A673 (cell line): ENCODE data around the gene CTSC. TPM values are rescaled to one million over a fixed set of nuclear protein-coding genes. Genes with fewer than 3 reads are reported as not detected.

Experiments
- BruUV-seq: library from RNA; stranded (reverse); fragments of 400-500 nt; replicated peaks from 2 replicates; lab custom pipeline; 2021; lab: Mats Ljungman, UMichigan
- CTCF ChIA-PET: fragments of 300-600 bp; sonication (Branson Sonifier 250); formaldehyde crosslinking; loops from one replicate; lab custom pipeline; 2022; ENCODE audit warnings: antibody characterized with exemption; lab: Charles Lee
- POLR2A ChIA-PET: fragments of 300-600 bp; sonication (Branson Sonifier 250); formaldehyde crosslinking; loops from one replicate; lab custom pipeline; 2022; ENCODE audit warnings: antibody characterized with exemption; ENCODE audit not compliant: low non-redundant PET; lab: Charles Lee
- DNase-seq: peaks from one replicate; pipeline ENCODE4 v3.0.0-alpha.2; 2015; ENCODE audit warnings: low spot score
- H3K27ac ChIP-seq: fragments of 200-600 bp; sonication (generic); 2 replicates; pipeline ENCODE4 v1.5.1; 2016; ENCODE audit warnings: mixed run types, low read depth, mild to moderate bottlenecking, mixed read lengths, antibody characterized with exemption, low read length; ENCODE audit not compliant: poor library complexity, severe bottlenecking
- H3K27me3 ChIP-seq: fragments of 200-600 bp; sonication (generic); replicated peaks from 2 replicates; pipeline ENCODE4 v1.6.1; 2017; ENCODE audit warnings: mixed run types, low read depth, mild to moderate bottlenecking, mixed read lengths, antibody characterized with exemption, low read length; ENCODE audit not compliant: insufficient read depth, poor library complexity
- H3K36me3 ChIP-seq: fragments of 200-600 bp; sonication (generic); 2 replicates; pipeline ENCODE4 v1.6.1; 2016; ENCODE audit warnings: mixed run types, mild to moderate bottlenecking, mixed read lengths, antibody characterized with exemption, low read length; ENCODE audit not compliant: insufficient read depth, poor library complexity, severe bottlenecking
- H3K4me1 ChIP-seq: fragments of 200-600 bp; sonication (generic); 2 replicates; pipeline ENCODE4 v1.6.1; 2017; ENCODE audit warnings: mixed run types, mild to moderate bottlenecking, mixed read lengths, antibody characterized with exemption, low read length; ENCODE audit not compliant: insufficient read depth, poor library complexity, severe bottlenecking
- H3K4me3 ChIP-seq: fragments of 200-600 bp; sonication (generic); 2 replicates; pipeline ENCODE4 v1.5.1; 2016; ENCODE audit warnings: low read depth, mixed run types, mild to moderate bottlenecking, mixed read lengths, low read length; ENCODE audit not compliant: poor library complexity, severe bottlenecking
- H3K9me3 ChIP-seq: fragments of 200-600 bp; sonication (generic); 2 replicates; pipeline ENCODE4 v1.6.1; 2016; ENCODE audit warnings: mixed run types, low read depth, mild to moderate bottlenecking, mixed read lengths, antibody characterized with exemption, low read length; ENCODE audit not compliant: poor library complexity, severe bottlenecking
- EZH2 ChIP-seq: fragments of 200-600 bp; sonication (generic); IDR thresholded peaks from 2 replicates; pipeline ENCODE4 v1.6.1; 2017; ENCODE audit warnings: borderline replicate concordance, low read depth, mild to moderate bottlenecking, mixed read lengths, antibody characterized with exemption, low read length; ENCODE audit not compliant: poor library complexity, severe bottlenecking
- intact Hi-C: fragments of 100-400 bp; cut with micrococcal nuclease; formaldehyde crosslinking; loops from one replicate; pipeline ENCODE4 v1.10.0; 2022; ENCODE audit not compliant: unreplicated experiment
- total RNA-seq: library from RNA; stranded (reverse); gene quantifications from 2 replicates; pipeline ENCODE4 v1.2.3, GENCODE V29; 2021
- TF ChIP-seq, protein P1 (sequence below): fragments of 300-800, 200-600 bp; sonication (generic); conservative IDR thresholded peaks from 2 replicates; pipeline ENCODE4 v1.5.1; 2017; ENCODE audit warnings: low read depth, mild to moderate bottlenecking, antibody characterized with exemption, low read length, moderate library complexity, mixed read lengths

Gene CTSC
- total RNA-seq, 1 experiment from 2014 or later = 116 TPM

DNA sequence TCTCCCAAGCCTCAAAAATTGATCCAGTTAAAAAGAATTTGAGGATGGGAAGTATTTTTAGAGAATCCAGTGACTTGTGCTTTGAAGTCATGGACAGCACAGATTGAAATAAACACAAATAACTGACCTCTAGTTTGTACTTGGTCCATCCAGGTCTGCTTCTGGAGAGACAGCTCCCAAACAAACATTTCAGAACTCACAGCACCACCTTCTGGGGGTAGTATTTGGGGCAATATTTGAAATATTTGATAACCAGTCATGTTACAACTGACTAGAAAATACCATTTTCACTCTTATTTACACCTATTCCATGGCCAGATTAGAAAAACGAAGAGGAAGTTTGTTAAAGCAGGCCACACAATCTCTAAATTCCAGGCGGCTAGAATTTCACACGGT is 56.2 kb downstream of the CTSC start:
- H3K27ac ChIP-seq = no peak overlapping the region
- no peaks in the 10 kb centered on the region for H3K9me3 ChIP-seq
- TF ChIP-seq, protein P1, sequence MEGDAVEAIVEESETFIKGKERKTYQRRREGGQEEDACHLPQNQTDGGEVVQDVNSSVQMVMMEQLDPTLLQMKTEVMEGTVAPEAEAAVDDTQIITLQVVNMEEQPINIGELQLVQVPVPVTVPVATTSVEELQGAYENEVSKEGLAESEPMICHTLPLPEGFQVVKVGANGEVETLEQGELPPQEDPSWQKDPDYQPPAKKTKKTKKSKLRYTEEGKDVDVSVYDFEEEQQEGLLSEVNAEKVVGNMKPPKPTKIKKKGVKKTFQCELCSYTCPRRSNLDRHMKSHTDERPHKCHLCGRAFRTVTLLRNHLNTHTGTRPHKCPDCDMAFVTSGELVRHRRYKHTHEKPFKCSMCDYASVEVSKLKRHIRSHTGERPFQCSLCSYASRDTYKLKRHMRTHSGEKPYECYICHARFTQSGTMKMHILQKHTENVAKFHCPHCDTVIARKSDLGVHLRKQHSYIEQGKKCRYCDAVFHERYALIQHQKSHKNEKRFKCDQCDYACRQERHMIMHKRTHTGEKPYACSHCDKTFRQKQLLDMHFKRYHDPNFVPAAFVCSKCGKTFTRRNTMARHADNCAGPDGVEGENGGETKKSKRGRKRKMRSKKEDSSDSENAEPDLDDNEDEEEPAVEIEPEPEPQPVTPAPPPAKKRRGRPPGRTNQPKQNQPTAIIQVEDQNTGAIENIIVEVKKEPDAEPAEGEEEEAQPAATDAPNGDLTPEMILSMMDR = peak; percentile 35; the same call in 1 of the 2 replicates
- no peak for TF ChIP-seq EZH2
- POLR2A ChIA-PET = no interaction called here
- CTCF ChIA-PET = no interaction called here
- H3K4me1 ChIP-seq = no peaks in the 10 kb centered on the region
- H3K4me3 ChIP-seq = no peak overlapping the region
- no peaks in the 10 kb centered on the region for H3K36me3 ChIP-seq
- no TSS peak for BruUV-seq
- intact Hi-C loops = no loop called here
- no peaks in the 10 kb centered on the region for H3K27me3 ChIP-seq
- DNase-seq = no peak

- H3K27ac ChIP-seq = no peak overlapping the region
- H3K4me1 ChIP-seq = no peaks in the 10 kb centered on the region
- TF ChIP-seq, protein P1 = no peak
- TF ChIP-seq EZH2 = no peak
- no peak overlapping the region for H3K4me3 ChIP-seq
- no peaks in the 10 kb centered on the region for H3K36me3 ChIP-seq
- H3K27me3 ChIP-seq = no peaks in the 10 kb centered on the region
- ChIA-PET POLR2A (no interaction called here), CTCF (no interaction called here)
- no peaks in the 10 kb centered on the region for H3K9me3 ChIP-seq
- no TSS peak for BruUV-seq
- DNase-seq = peak; percentile 18
- intact Hi-C loops = no loop called here
Measured at GRCh38 chr11:88280673-88281316, 56.7 kb downstream of the CTSC start.

- ChIA-PET CTCF (no interaction called here), POLR2A (no interaction called here)
- Histone ChIP-seq H3K36me3 (no peaks in the 10 kb centered on the region), H3K4me1 (no peaks in the 10 kb centered on the region), H3K9me3 (no peaks in the 10 kb centered on the region), H3K27me3 (no peaks in the 10 kb centered on the region), H3K4me3 (no peak overlapping the region), H3K27ac (no peak overlapping the region)
- TF ChIP-seq EZH2 = no peak
- TF ChIP-seq, protein P1 = no peak
- no peak for DNase-seq
- no TSS peak for BruUV-seq
- intact Hi-C loops = no loop called here
Measured at GRCh38 chr11:88277349-88277915, 60.1 kb downstream of the CTSC start.
